Endothelial cell (in vitro differentiated cells): ENCODE results near the gene SLC9A6. TPM values are rescaled to one million over a fixed set of nuclear protein-coding genes. Genes with fewer than 3 reads are reported as not detected.

Experiments used
- DNase-seq: peaks from one replicate; pipeline ENCODE4 v3.0.0; 2021; ENCODE audit warnings: low spot score
- H3K27ac Mint-ChIP-seq: one replicate; pipeline ENCODE4 v1.8.0; 2021; ENCODE audit warnings: mixed read lengths, inconsistent platforms; ENCODE audit not compliant: unreplicated experiment
- H3K27me3 Mint-ChIP-seq: one replicate; pipeline ENCODE4 v1.8.0; 2021; ENCODE audit warnings: mild to moderate bottlenecking, moderate library complexity, mixed read lengths, inconsistent platforms; ENCODE audit not compliant: unreplicated experiment
- H3K36me3 Mint-ChIP-seq: one replicate; pipeline ENCODE4 v1.8.0; 2021; ENCODE audit warnings: mild to moderate bottlenecking, low read depth, mixed read lengths, inconsistent platforms; ENCODE audit not compliant: unreplicated experiment
- H3K4me1 Mint-ChIP-seq: one replicate; pipeline ENCODE4 v1.8.0; 2021; ENCODE audit warnings: mild to moderate bottlenecking, mixed read lengths, inconsistent platforms; ENCODE audit not compliant: unreplicated experiment
- H3K4me3 Mint-ChIP-seq: one replicate; pipeline ENCODE4 v1.8.0; 2021; ENCODE audit warnings: mild to moderate bottlenecking, mixed read lengths, inconsistent platforms; ENCODE audit not compliant: unreplicated experiment
- H3K9me3 Mint-ChIP-seq: one replicate; pipeline ENCODE4 v1.8.0; 2021; ENCODE audit warnings: mixed read lengths, inconsistent platforms; ENCODE audit not compliant: unreplicated experiment
- total RNA-seq: library from RNA; stranded (reverse); fragmentation: NEBNext Ultra II Directional; extraction: Animal tissue kit (Norgen Biotek cat#: 25700); gene quantifications from one replicate; pipeline ENCODE4 v1.2.1, GENCODE V29; 2021; ENCODE audit not compliant: unreplicated experiment
- TF ChIP-seq, protein P1 (sequence below): fragments of 200-600 bp; sonication (generic); IDR thresholded peaks from one replicate; pipeline ENCODE4 v1.5.0; 2021; ENCODE audit warnings: antibody characterized with exemption; ENCODE audit not compliant: unreplicated experiment

Gene SLC9A6
- total RNA-seq, 1 donor from 2014 or later, result 12.2 TPM

DNA sequence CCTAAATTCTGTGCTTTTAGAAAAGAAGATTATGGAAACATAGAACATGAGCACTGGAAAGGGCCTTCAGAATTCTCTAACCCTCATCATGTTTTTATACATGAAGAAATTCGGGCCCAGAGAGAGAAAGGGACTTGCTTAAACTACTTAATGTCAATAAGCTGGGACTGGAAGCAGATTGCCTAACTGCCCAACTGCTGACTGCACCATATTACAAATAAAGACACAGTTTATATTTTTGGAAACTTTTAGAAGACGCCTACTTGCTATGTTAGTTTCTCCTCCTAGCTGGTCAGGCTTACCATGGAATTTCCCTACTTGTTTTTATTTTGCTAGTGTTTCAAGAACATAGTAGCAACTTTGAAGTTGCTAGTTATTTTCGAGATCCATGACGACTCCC, 47.1 kb downstream of the SLC9A6 start:
- Mint-ChIP-seq H3K4me3 (no peak overlapping the region), H3K36me3 (no peaks in the 10 kb centered on the region), H3K27me3 (peaks cover 4% of the 10 kb centered on the region), H3K27ac (no peak overlapping the region), H3K9me3 (no peaks in the 10 kb centered on the region), H3K4me1 (peaks cover 9% of the 10 kb centered on the region)
- TF ChIP-seq, protein P1, sequence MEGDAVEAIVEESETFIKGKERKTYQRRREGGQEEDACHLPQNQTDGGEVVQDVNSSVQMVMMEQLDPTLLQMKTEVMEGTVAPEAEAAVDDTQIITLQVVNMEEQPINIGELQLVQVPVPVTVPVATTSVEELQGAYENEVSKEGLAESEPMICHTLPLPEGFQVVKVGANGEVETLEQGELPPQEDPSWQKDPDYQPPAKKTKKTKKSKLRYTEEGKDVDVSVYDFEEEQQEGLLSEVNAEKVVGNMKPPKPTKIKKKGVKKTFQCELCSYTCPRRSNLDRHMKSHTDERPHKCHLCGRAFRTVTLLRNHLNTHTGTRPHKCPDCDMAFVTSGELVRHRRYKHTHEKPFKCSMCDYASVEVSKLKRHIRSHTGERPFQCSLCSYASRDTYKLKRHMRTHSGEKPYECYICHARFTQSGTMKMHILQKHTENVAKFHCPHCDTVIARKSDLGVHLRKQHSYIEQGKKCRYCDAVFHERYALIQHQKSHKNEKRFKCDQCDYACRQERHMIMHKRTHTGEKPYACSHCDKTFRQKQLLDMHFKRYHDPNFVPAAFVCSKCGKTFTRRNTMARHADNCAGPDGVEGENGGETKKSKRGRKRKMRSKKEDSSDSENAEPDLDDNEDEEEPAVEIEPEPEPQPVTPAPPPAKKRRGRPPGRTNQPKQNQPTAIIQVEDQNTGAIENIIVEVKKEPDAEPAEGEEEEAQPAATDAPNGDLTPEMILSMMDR, result no peak
- DNase-seq, result no peak

DNA sequence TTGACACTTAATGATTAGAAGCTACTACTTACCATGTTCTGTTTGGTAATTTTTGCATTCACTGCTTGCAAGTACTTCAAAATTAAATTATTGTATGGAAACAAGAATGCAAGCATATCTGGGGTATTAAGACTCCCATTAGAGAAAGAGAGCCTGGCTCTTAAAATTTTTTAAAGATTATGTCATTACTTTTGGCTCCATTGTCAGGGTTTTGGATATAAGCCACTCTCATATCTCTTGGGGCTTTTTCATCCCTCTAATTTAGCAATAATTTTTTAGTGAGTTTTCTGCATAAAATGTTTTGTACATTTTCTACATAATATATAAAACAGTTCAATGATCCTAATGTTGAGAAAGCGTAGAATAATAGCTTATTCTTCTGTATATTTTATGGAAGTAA, 49.4 kb downstream of the SLC9A6 start:
- DNase-seq, result no peak
- peaks cover 9% of the 10 kb centered on the region for H3K4me1 Mint-ChIP-seq
- no peaks in the 10 kb centered on the region for H3K36me3 Mint-ChIP-seq
- TF ChIP-seq, protein P1, result no peak
- no peak overlapping the region for H3K27ac Mint-ChIP-seq
- peaks cover 4% of the 10 kb centered on the region for H3K27me3 Mint-ChIP-seq
- no peaks in the 10 kb centered on the region for H3K9me3 Mint-ChIP-seq
- H3K4me3 Mint-ChIP-seq, result no peak overlapping the region

DNA sequence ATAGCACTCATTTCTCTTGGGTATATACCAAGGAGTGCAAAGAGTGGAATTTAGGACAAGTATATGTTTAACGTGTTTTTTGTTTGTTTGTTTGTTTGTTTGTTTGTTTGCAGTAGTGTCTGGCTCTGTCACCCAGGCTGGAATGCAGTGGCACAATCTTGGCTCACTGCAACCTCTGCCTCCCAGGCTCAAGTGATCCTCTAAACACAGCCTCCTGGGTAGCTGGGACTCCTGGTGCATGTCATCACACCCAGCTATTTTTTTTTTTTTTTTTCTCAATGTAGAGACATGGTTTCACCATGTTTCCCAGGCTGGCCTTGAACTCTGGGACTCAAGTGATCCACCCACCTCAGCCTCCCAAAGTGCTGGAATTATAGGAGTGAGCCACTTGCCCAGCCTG, 50.4 kb downstream of the SLC9A6 start:
- Mint-ChIP-seq H3K27ac (no peak overlapping the region), H3K9me3 (no peaks in the 10 kb centered on the region), H3K36me3 (no peaks in the 10 kb centered on the region), H3K27me3 (peaks cover under 1% of the 10 kb centered on the region), H3K4me1 (peaks cover 1% of the 10 kb centered on the region), H3K4me3 (no peak overlapping the region)
- TF ChIP-seq, protein P1, result no peak
- DNase-seq, result no peak

DNA sequence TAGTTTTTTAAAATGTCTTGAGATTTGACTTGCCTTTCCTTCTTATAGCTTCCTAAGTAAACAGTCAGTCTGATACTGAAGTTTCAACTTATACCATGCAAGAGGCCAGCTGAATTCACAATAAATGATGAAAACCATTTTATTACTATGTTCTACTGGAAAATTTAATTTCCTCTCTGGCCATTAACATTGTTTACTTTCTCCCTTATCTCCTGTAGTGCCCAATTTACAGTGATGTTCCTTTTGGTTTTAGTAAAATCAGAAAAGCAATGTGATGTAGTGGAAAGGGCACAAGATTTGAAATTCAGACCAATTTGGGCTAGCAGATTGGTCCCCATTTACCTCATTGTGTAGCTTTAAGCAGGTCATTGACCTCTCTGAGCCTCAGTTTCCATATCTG, 54.2 kb downstream of the SLC9A6 start:
- Mint-ChIP-seq H3K4me3 (no peak overlapping the region), H3K9me3 (no peaks in the 10 kb centered on the region), H3K36me3 (no peaks in the 10 kb centered on the region), H3K27ac (no peak overlapping the region), H3K4me1 (no peaks in the 10 kb centered on the region), H3K27me3 (no peaks in the 10 kb centered on the region)
- TF ChIP-seq, protein P1, result no peak
- no peak for DNase-seq

DNA sequence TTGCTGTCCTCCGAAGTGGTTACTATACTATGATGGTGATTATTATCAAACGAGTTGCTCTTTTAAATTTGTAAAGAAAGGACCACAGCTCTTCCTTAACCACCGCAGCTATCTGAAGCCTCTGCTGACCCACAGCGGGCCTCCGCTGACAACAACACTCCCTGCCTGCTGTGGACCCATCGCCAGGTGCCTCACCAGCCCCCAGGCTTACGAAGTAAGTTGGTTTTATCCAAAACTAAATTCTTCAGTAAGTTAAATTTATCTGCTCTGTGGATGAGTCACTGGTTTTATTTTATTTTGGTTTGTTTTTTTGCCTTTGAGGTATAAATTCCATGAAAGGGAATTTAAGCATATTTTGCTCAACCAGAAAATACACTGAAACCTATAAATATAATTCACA, 54.7 kb downstream of the SLC9A6 start:
- H3K27me3 Mint-ChIP-seq, result no peaks in the 10 kb centered on the region
- TF ChIP-seq, protein P1, result no peak
- H3K4me3 Mint-ChIP-seq, result no peak overlapping the region
- no peaks in the 10 kb centered on the region for H3K9me3 Mint-ChIP-seq
- H3K4me1 Mint-ChIP-seq, result peaks cover 2% of the 10 kb centered on the region
- DNase-seq, result no peak
- H3K27ac Mint-ChIP-seq, result no peak overlapping the region
- no peaks in the 10 kb centered on the region for H3K36me3 Mint-ChIP-seq
